ENCODE results near the gene TMEM145. TPM values are rescaled to one million over a fixed set of nuclear protein-coding genes. Genes with fewer than 3 reads are reported as not detected.
"Not testable (repeated sequence)": the region's sequence is repeated elsewhere in the genome, so short reads cannot be mapped to it uniquely, and the experiment has no call there.

The TMEM145 gene
- total RNA-seq, 2 donors from 2014 or later: 0.50 to 1.6 TPM

GRCh38 chr19:42325308-42325895 lies 12.3 kb downstream of the TMEM145 start, which contains the start of gene MEGF8:
Gene MEGF8, plus strand, starts transcription at chr19:42325635. Its CDS starts 609 bp downstream, at chr19:42326244.
- Mint-ChIP-seq H3K4me1 (peaks cover 19% of the 10 kb centered on the region), H3K36me3 (ENCODE audit: low read depth) (peaks cover 8% of the 10 kb centered on the region), H3K27me3 (peaks cover 6% of the 10 kb centered on the region), H3K4me3 (peak within 1 kb of the TSS; percentile 97), H3K9me3 (no peaks in the 10 kb centered on the region), H3K27ac (peak within 1 kb of the TSS; percentile 86)
- ATAC-seq (replicated peaks): peak; percentile 96

- Mint-ChIP-seq H3K4me3 (peak overlapping the region; percentile 97), H3K9me3 (no peaks in the 10 kb centered on the region), H3K36me3 (ENCODE audit: low read depth) (peaks cover 8% of the 10 kb centered on the region), H3K27me3 (peaks cover 6% of the 10 kb centered on the region), H3K4me1 (peaks cover 19% of the 10 kb centered on the region), H3K27ac (peak overlapping the region; percentile 86)
- peak; percentile 15 for ATAC-seq (replicated peaks)
These were observed 13.0 kb downstream of the TMEM145 start for GRCh38 chr19:42325896-42326771.

- peaks cover 6% of the 10 kb centered on the region for H3K27me3 Mint-ChIP-seq
- peaks cover 8% of the 10 kb centered on the region for H3K36me3 Mint-ChIP-seq (ENCODE audit: low read depth)
- peak overlapping the region; percentile 97 for H3K4me3 Mint-ChIP-seq
- no peak for ATAC-seq (replicated peaks)
- no peaks in the 10 kb centered on the region for H3K9me3 Mint-ChIP-seq
- no peak overlapping the region for H3K27ac Mint-ChIP-seq
- peaks cover 19% of the 10 kb centered on the region for H3K4me1 Mint-ChIP-seq
These were observed 13.9 kb downstream of the TMEM145 start for GRCh38 chr19:42326969-42327368.

GRCh38 chr19:42327381-42327780 lies 14.3 kb downstream of the TMEM145 start:
- no peak for ATAC-seq (replicated peaks)
- peaks cover 19% of the 10 kb centered on the region for H3K4me1 Mint-ChIP-seq
- H3K36me3 Mint-ChIP-seq (ENCODE audit: low read depth): peaks cover 8% of the 10 kb centered on the region
- no peak overlapping the region for H3K4me3 Mint-ChIP-seq
- peaks cover 6% of the 10 kb centered on the region for H3K27me3 Mint-ChIP-seq
- no peak overlapping the region for H3K27ac Mint-ChIP-seq
- H3K9me3 Mint-ChIP-seq: no peaks in the 10 kb centered on the region

- Mint-ChIP-seq H3K27ac (peak overlapping the region; percentile 10), H3K27me3 (peaks cover 6% of the 10 kb centered on the region)
These were observed 15.0 kb downstream of the TMEM145 start for GRCh38 chr19:42328106-42328505.

GRCh38 chr19:42328854-42329253 lies 15.7 kb downstream of the TMEM145 start:
- Mint-ChIP-seq H3K9me3 (no peaks in the 10 kb centered on the region), H3K4me1 (peaks cover 19% of the 10 kb centered on the region), H3K27ac (peak overlapping the region; percentile 2), H3K36me3 (ENCODE audit: low read depth) (peaks cover 8% of the 10 kb centered on the region), H3K27me3 (peaks cover 6% of the 10 kb centered on the region), H3K4me3 (no peak overlapping the region)
- ATAC-seq (replicated peaks): no peak

More at GRCh38 chr19:42328106-42328505, 15.0 kb downstream of the TMEM145 start:
- Mint-ChIP-seq H3K4me3 (no peak overlapping the region), H3K4me1 (peaks cover 19% of the 10 kb centered on the region), H3K36me3 (ENCODE audit: low read depth) (peaks cover 8% of the 10 kb centered on the region), H3K9me3 (no peaks in the 10 kb centered on the region)
- ATAC-seq (replicated peaks): no peak

GRCh38 chr19:42330241-42330711 lies 17.2 kb downstream of the TMEM145 start:
- Mint-ChIP-seq H3K4me1 (peaks cover 13% of the 10 kb centered on the region), H3K9me3 (no peaks in the 10 kb centered on the region), H3K27me3 (no peaks in the 10 kb centered on the region), H3K36me3 (ENCODE audit: low read depth) (peaks cover under 1% of the 10 kb centered on the region), H3K4me3 (no peak overlapping the region), H3K27ac (peak overlapping the region; percentile 4)
- no peak for ATAC-seq (replicated peaks)

GRCh38 chr19:42331333-42331732 lies 18.2 kb downstream of the TMEM145 start:
- peaks cover 13% of the 10 kb centered on the region for H3K4me1 Mint-ChIP-seq
- not testable (repeated sequence) for H3K27ac Mint-ChIP-seq; H3K4me3 Mint-ChIP-seq; ATAC-seq (replicated peaks); H3K9me3 Mint-ChIP-seq; H3K27me3 Mint-ChIP-seq; H3K36me3 Mint-ChIP-seq (ENCODE audit: low read depth)

- H3K9me3 Mint-ChIP-seq: no peaks in the 10 kb centered on the region
- no peaks in the 10 kb centered on the region for H3K36me3 Mint-ChIP-seq (ENCODE audit: low read depth)
- H3K27me3 Mint-ChIP-seq: no peaks in the 10 kb centered on the region
- no peak overlapping the region for H3K27ac Mint-ChIP-seq
- H3K4me3 Mint-ChIP-seq: no peak overlapping the region
- ATAC-seq (replicated peaks): no peak
- peaks cover 11% of the 10 kb centered on the region for H3K4me1 Mint-ChIP-seq
These were observed 18.9 kb downstream of the TMEM145 start for GRCh38 chr19:42332059-42332458.

GRCh38 chr19:42333018-42333417 lies 19.9 kb downstream of the TMEM145 start:
- H3K27ac Mint-ChIP-seq: no peak overlapping the region

GRCh38 chr19:42333975-42334696 lies 21.0 kb downstream of the TMEM145 start:
- no peaks in the 10 kb centered on the region for H3K36me3 Mint-ChIP-seq (ENCODE audit: low read depth)
- no peaks in the 10 kb centered on the region for H3K9me3 Mint-ChIP-seq
- no peak overlapping the region for H3K4me3 Mint-ChIP-seq
- H3K27me3 Mint-ChIP-seq: no peaks in the 10 kb centered on the region
- no peak overlapping the region for H3K27ac Mint-ChIP-seq
- no peak for ATAC-seq (replicated peaks)
- H3K4me1 Mint-ChIP-seq: no peaks in the 10 kb centered on the region

More at GRCh38 chr19:42333018-42333417, 19.9 kb downstream of the TMEM145 start:
- H3K36me3 Mint-ChIP-seq (ENCODE audit: low read depth): no peaks in the 10 kb centered on the region
- peaks cover 5% of the 10 kb centered on the region for H3K4me1 Mint-ChIP-seq
- H3K4me3 Mint-ChIP-seq: no peak overlapping the region
- no peaks in the 10 kb centered on the region for H3K9me3 Mint-ChIP-seq
- ATAC-seq (replicated peaks): no peak
- no peaks in the 10 kb centered on the region for H3K27me3 Mint-ChIP-seq

GRCh38 chr19:42334697-42335373 lies 21.7 kb downstream of the TMEM145 start:
- H3K9me3 Mint-ChIP-seq: no peaks in the 10 kb centered on the region
- H3K36me3 Mint-ChIP-seq (ENCODE audit: low read depth): no peaks in the 10 kb centered on the region
- H3K27me3 Mint-ChIP-seq: no peaks in the 10 kb centered on the region
- no peak for ATAC-seq (replicated peaks)
- H3K27ac Mint-ChIP-seq: no peak overlapping the region
- H3K4me1 Mint-ChIP-seq: no peaks in the 10 kb centered on the region
- H3K4me3 Mint-ChIP-seq: no peak overlapping the region

- no peaks in the 10 kb centered on the region for H3K4me1 Mint-ChIP-seq
- no peak overlapping the region for H3K27ac Mint-ChIP-seq
- no peak for ATAC-seq (replicated peaks)
- H3K36me3 Mint-ChIP-seq (ENCODE audit: low read depth): no peaks in the 10 kb centered on the region
- no peaks in the 10 kb centered on the region for H3K27me3 Mint-ChIP-seq
- no peaks in the 10 kb centered on the region for H3K9me3 Mint-ChIP-seq
- H3K4me3 Mint-ChIP-seq: no peak overlapping the region
These were observed 22.3 kb downstream of the TMEM145 start for GRCh38 chr19:42335374-42335936.

- H3K36me3 Mint-ChIP-seq (ENCODE audit: low read depth): no peaks in the 10 kb centered on the region
- no peaks in the 10 kb centered on the region for H3K9me3 Mint-ChIP-seq
- no peak overlapping the region for H3K4me3 Mint-ChIP-seq
- H3K4me1 Mint-ChIP-seq: no peaks in the 10 kb centered on the region
- no peak for ATAC-seq (replicated peaks)
- no peaks in the 10 kb centered on the region for H3K27me3 Mint-ChIP-seq
- no peak overlapping the region for H3K27ac Mint-ChIP-seq
These were observed 22.9 kb downstream of the TMEM145 start for GRCh38 chr19:42335971-42336370.

Data from activated T-helper 17 cell treated with anti-CD3 and anti-CD28 coated beads, Interleukin-2, amount 50 U/mL, for 72 hours (primary cell).